Measurements from ENCODE around the gene ADAMTSL4.

The ADAMTSL4 gene

DNA sequence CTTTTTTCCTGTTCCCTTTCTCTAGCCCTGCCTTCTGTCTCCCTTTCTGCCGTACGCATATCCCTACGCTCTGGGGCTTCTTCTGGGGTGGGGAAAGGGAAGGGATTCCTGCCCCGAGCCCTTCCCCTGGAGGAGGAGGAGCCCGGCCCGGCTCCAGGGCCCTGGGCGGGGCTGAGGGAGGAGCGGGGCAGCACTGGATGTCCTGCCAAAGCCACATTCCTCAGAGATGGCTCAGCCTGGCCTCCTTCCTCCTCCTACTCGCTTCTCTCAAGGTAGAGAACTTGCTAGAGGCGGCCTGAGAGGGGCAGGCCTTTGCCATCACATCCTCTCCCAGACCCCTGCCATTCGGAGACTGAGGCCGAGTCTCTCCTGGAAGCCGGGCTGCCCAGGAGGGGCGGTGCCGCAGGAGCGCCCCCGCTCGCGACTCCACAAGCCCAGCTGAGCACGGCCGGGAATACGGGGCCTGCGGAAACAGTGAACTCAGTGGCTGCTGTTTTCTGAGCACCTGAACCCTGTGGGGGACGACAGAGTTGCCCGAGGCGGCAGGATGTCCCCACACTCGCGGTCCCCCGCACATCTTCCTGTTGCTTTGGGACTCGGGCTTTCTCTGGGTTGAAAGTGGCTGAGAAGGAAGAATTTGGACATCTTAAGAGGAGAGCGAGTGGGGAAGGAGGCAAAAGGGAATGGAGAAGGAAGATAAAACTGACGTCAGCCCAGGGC is 12.2 kb downstream of the ADAMTSL4 start:
- Histone ChIP-seq H3K4me3 (ENCODE audit: insufficient read depth in 1 of 2, low read depth in 1 of 2, low read length in 2 of 2) (peak overlapping the region; percentile 42 to 77), H3K14ac (ENCODE audit: low read length in 2 of 2) (peak overlapping the region; percentile 89 to 92), H4K91ac (ENCODE audit: low read length) (peak overlapping the region; percentile 99), H3K9ac (ENCODE audit: low read length) (peak overlapping the region; percentile 98), H2BK12ac (ENCODE audit: low read length in 2 of 2) (peak overlapping the region; percentile 67 to 69), H3K79me1 (replicated peaks; ENCODE audit: low read length, poor library complexity, severe bottlenecking) (peaks cover 30% of the 10 kb centered on the region), H2BK15ac (ENCODE audit: low read depth, poor library complexity, severe bottlenecking) (peak overlapping the region; percentile 98), H2AFZ (ENCODE audit: low read depth, low read length) (no peak overlapping the region), H3K18ac (ENCODE audit: low read depth in 1 of 2, low read length in 2 of 2) (peak overlapping the region; percentile 99 to 100), H3K23ac (ENCODE audit: low read length in 2 of 2) (peak overlapping the region; percentile 8 to 81), H3K4me1 (ENCODE audit: control insufficient read depth, insufficient read depth, low read depth, low read length) (peaks cover 63% of the 10 kb centered on the region), H3K27ac (ENCODE audit: low read length, poor library complexity, severe bottlenecking) (peak overlapping the region; percentile 100), H3K4me2 (ENCODE audit: low read length, poor library complexity, severe bottlenecking) (peak overlapping the region; percentile 92), H3K27me3 (ENCODE audit: control insufficient read depth in 1 of 2, insufficient read depth in 1 of 2, low read length in 2 of 2) (no peaks in the 10 kb centered on the region), H3K36me3 (ENCODE audit: control insufficient read depth in 1 of 2, insufficient read depth in 2 of 2, low read depth in 1 of 2, low read length in 2 of 2) (peaks cover 21 to 31% of the 10 kb centered on the region in 2 experiments), H2AK5ac (ENCODE audit: low read length, severe bottlenecking) (peak overlapping the region; percentile 100), H3K4ac (ENCODE audit: low read depth in 1 of 2, low read length in 2 of 2) (peak overlapping the region; percentile 100), H2BK5ac (ENCODE audit: low read depth, low read length, poor library complexity, severe bottlenecking) (peak overlapping the region; percentile 100), H2BK120ac (ENCODE audit: low read depth, low read length) (peak overlapping the region; percentile 100), H3K9me3 (ENCODE audit: control insufficient read depth, low read length) (no peaks in the 10 kb centered on the region), H4K8ac (ENCODE audit: low read length) (peak overlapping the region; percentile 99)
- WGBS: under 1% methylated on average over 32 of the region's 32 CpGs
- DNase-seq: peak; percentile 99

DNA sequence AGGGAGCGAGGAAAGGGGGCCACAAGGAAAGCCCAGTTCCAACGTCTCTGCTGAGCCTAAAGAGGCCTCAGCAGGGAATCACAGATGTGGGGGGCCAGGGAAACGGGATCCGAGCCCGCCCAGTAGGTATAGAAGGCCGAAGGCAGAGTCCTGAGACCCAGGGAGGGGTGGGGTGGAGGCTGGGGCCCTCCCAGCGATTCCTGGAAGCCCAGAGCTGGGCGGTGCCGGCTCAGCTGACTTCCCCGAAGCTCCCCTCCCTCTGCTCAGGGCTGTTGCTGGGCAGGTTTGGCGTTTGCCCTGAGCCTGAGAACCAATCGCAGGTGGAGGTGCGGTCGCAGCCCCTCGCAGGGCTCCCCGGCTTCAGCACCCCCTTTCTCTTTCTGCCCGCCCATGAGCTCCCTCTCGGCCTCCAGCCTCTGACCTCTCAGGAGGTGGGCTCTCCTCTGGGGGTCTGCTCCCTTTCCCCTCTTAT is 12.8 kb downstream of the ADAMTSL4 start:
- H3K14ac ChIP-seq (ENCODE audit: low read length in 2 of 2): peak overlapping the region; percentile 89 to 92
- H3K4me1 ChIP-seq (ENCODE audit: control insufficient read depth, insufficient read depth, low read depth, low read length): peaks cover 69% of the 10 kb centered on the region
- H3K18ac ChIP-seq (ENCODE audit: low read depth in 1 of 2, low read length in 2 of 2): peak overlapping the region; percentile 99 to 100
- H4K91ac ChIP-seq (ENCODE audit: low read length): peak overlapping the region; percentile 99
- no peaks in the 10 kb centered on the region for H3K9me3 ChIP-seq (ENCODE audit: control insufficient read depth, low read length)
- no peak overlapping the region for H2AFZ ChIP-seq (ENCODE audit: low read depth, low read length)
- H2AK5ac ChIP-seq (ENCODE audit: low read length, severe bottlenecking): peak overlapping the region; percentile 100
- peaks cover 28% of the 10 kb centered on the region for H3K79me1 ChIP-seq (replicated peaks; ENCODE audit: low read length, poor library complexity, severe bottlenecking)
- no peaks in the 10 kb centered on the region for H3K27me3 ChIP-seq (ENCODE audit: control insufficient read depth in 1 of 2, insufficient read depth in 1 of 2, low read length in 2 of 2)
- 1% methylated on average over 18 of the region's 18 CpGs for WGBS
- peak overlapping the region; percentile 8 to 81 for H3K23ac ChIP-seq (ENCODE audit: low read length in 2 of 2)
- H3K4me2 ChIP-seq (ENCODE audit: low read length, poor library complexity, severe bottlenecking): peak overlapping the region; percentile 92
- peak overlapping the region; percentile 69 to 94 for H2BK12ac ChIP-seq (ENCODE audit: low read length in 2 of 2)
- H2BK15ac ChIP-seq (ENCODE audit: low read depth, poor library complexity, severe bottlenecking): peak overlapping the region; percentile 98
- H3K36me3 ChIP-seq (ENCODE audit: control insufficient read depth in 1 of 2, insufficient read depth in 2 of 2, low read depth in 1 of 2, low read length in 2 of 2): peaks cover 18 to 26% of the 10 kb centered on the region in 2 experiments
- H3K4ac ChIP-seq (ENCODE audit: low read depth in 1 of 2, low read length in 2 of 2): peak overlapping the region; percentile 100
- peak overlapping the region; percentile 99 for H4K8ac ChIP-seq (ENCODE audit: low read length)
- peak overlapping the region; percentile 98 for H3K9ac ChIP-seq (ENCODE audit: low read length)
- peak; percentile 96 for DNase-seq
- H2BK120ac ChIP-seq (ENCODE audit: low read depth, low read length): peak overlapping the region; percentile 100
- peak overlapping the region; percentile 100 for H3K27ac ChIP-seq (ENCODE audit: low read length, poor library complexity, severe bottlenecking)
- peak overlapping the region; percentile 100 for H2BK5ac ChIP-seq (ENCODE audit: low read depth, low read length, poor library complexity, severe bottlenecking)
- peak overlapping the region; percentile 39 to 77 for H3K4me3 ChIP-seq (ENCODE audit: insufficient read depth in 1 of 2, low read depth in 1 of 2, low read length in 2 of 2)

DNA sequence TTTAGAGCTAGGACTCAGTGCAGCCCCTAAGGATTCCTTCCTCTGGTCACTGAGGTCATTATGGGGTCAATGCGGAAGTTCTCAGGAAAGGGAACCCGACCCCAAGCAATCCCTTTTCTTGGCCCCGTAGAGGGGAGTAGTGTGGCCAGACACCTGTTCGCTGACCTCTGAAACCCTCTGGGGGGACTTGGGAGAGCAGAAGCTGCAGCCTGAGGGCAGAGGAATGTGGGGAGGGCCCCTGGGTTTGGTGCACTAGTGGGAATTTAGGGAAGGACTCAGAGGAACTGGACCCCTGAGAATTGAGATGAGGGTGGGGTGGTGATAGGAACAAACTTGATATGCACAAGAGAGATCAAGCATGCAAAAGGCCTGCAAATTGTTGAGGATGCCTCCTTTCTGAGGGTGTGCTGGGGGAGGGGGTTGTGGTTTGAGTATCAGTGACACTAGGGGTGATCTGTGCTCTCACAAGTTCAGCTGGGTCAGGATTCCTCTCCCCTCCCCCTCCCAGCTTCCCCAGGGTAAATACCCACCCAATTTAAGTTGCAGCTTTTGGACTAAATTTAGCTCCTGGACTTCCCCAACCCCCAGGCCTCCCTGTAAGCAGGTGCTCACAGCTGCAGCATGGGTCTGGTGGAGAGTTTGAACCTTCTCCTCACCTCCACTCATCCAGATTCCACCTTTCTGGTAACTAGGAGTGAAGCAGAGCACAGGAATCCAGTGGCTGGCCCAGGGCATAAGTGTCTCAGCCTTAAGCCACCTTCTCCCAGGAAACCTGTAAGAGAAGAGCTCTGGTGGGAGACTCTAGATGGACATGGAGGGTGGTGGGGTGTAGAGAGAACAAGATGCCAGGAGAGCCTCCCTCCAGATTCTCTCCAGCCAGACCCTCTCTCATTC is 13.5 kb downstream of the ADAMTSL4 start:
- Histone ChIP-seq H3K9me3 (ENCODE audit: control insufficient read depth, low read length) (no peaks in the 10 kb centered on the region), H3K79me1 (replicated peaks; ENCODE audit: low read length, poor library complexity, severe bottlenecking) (peaks cover 24% of the 10 kb centered on the region), H4K8ac (ENCODE audit: low read length) (peak overlapping the region; percentile 82), H3K4me2 (ENCODE audit: low read length, poor library complexity, severe bottlenecking) (peak overlapping the region; percentile 35), H4K91ac (ENCODE audit: low read length) (peak overlapping the region; percentile 96), H3K14ac (ENCODE audit: low read length in 2 of 2) (peak overlapping the region in 1 of 2 experiments; percentile 38), H3K9ac (ENCODE audit: low read length) (peak overlapping the region; percentile 98), H2AFZ (ENCODE audit: low read depth, low read length) (no peak overlapping the region), H2BK120ac (ENCODE audit: low read depth, low read length) (peak overlapping the region; percentile 99), H3K23ac (ENCODE audit: low read length in 2 of 2) (no peak overlapping the region), H2AK5ac (ENCODE audit: low read length, severe bottlenecking) (peak overlapping the region; percentile 99), H3K27ac (ENCODE audit: low read length, poor library complexity, severe bottlenecking) (peak overlapping the region; percentile 100), H3K4me1 (ENCODE audit: control insufficient read depth, insufficient read depth, low read depth, low read length) (peaks cover 69% of the 10 kb centered on the region), H3K4ac (ENCODE audit: low read depth in 1 of 2, low read length in 2 of 2) (peak overlapping the region; percentile 77 to 97), H3K4me3 (ENCODE audit: insufficient read depth in 1 of 2, low read depth in 1 of 2, low read length in 2 of 2) (peak overlapping the region in 1 of 2 experiments; percentile 60), H3K36me3 (ENCODE audit: control insufficient read depth in 1 of 2, insufficient read depth in 2 of 2, low read depth in 1 of 2, low read length in 2 of 2) (peaks cover 16 to 19% of the 10 kb centered on the region in 2 experiments), H2BK15ac (ENCODE audit: low read depth, poor library complexity, severe bottlenecking) (peak overlapping the region; percentile 92), H3K27me3 (ENCODE audit: control insufficient read depth in 1 of 2, insufficient read depth in 1 of 2, low read length in 2 of 2) (no peaks in the 10 kb centered on the region), H2BK5ac (ENCODE audit: low read depth, low read length, poor library complexity, severe bottlenecking) (peak overlapping the region; percentile 100), H2BK12ac (ENCODE audit: low read length in 2 of 2) (peak overlapping the region; percentile 41 to 94), H3K18ac (ENCODE audit: low read depth in 1 of 2, low read length in 2 of 2) (peak overlapping the region; percentile 73 to 92)
- 20% methylated on average over 4 of the region's 4 CpGs for WGBS
- peak; percentile 73 for DNase-seq

All from mesenchymal stem cell (in vitro differentiated cells and primary cell).